ENCODE measurements around the gene MT1B. TPM values are rescaled to one million over a fixed set of nuclear protein-coding genes. Genes with fewer than 3 reads are reported as not detected.

MT1B gene
- total and polyA plus RNA-seq, 2 of the 13 experiments (the other 11 are each of a cell fraction or from before 2014, with no cell fraction given), result 0.89 TPM; not detected in 1

- ATAC-seq, result no peak
- 23% methylated on average over 1 of the region's 1 CpG for WGBS (ENCODE audit: low lambda C conversion rate)
- Histone ChIP-seq H2AFZ (ENCODE audit: low read length) (no peak overlapping the region), H3K4me1 (ENCODE audit: insufficient read depth, low read length) (peaks cover 47% of the 10 kb centered on the region), H3K27me3 (ENCODE audit: control insufficient read depth in 1 of 2, insufficient read depth in 2 of 2, low read length in 2 of 2) (peaks cover 10 to 62% of the 10 kb centered on the region in 2 experiments; a peak in 4 of 5 replicates), H4K20me1 (ENCODE audit: insufficient read depth, low read length) (no peaks in the 10 kb centered on the region), H3K9ac (ENCODE audit: insufficient read depth, low read depth, low read length) (no peak overlapping the region), H3K4me2 (ENCODE audit: low read depth, low read length) (no peak overlapping the region), H3K9me3 (ENCODE audit: low read length) (no peaks in the 10 kb centered on the region), H3K36me3 (replicated peaks in 1 of 2; ENCODE audit: control insufficient read depth in 1 of 2, insufficient read depth in 2 of 2, low read length in 2 of 2) (no peaks in the 10 kb centered on the region), H3K4me3 (replicated peaks in 1 of 3; ENCODE audit: insufficient read depth in 1 of 3, low read depth in 2 of 3, low read length in 3 of 3) (no peak overlapping the region), H3K79me2 (ENCODE audit: insufficient read depth, low read length) (no peaks in the 10 kb centered on the region), H3K27ac (ENCODE audit: extremely low read length, insufficient read depth, low read length) (no peak overlapping the region)
- no peak for FAIRE-seq
- in situ Hi-C loops (cut with HindIII; ENCODE audit: extremely low pct_ligation_motif_present, low pct_unique_long_range_greater_than_20kb) (no loop called here), intact Hi-C loops (cut with micrococcal nuclease; ENCODE audit: unreplicated experiment) (no loop called here)
- no TSS peak for BruUV-seq (replicated peaks)
- DNase-seq (ENCODE audit: low spot score), result no peak
- POLR2A ChIA-PET, result interaction anchor here (0.8 kb wide), 1 partner anchor 37 kb away, joined by 3 read pairs; no protein-coding TSS in a partner anchor
- CTCF ChIA-PET (ENCODE audit: low intra/inter-chr PET ratio, low total read pairs), result no interaction called here
- TF ChIP-seq ZNF260 (CRISPR knock-in tag; IDR thresholded peaks at IDR 0.05; ENCODE audit: borderline replicate concordance, low read depth) (no peak), ZNF275 (CRISPR knock-in tag; IDR thresholded peaks at IDR 0.05; ENCODE audit: borderline replicate concordance) (no peak), ZBTB21 (CRISPR knock-in tag; IDR thresholded peaks at IDR 0.05) (no peak), BCL3 (CRISPR knock-in tag; IDR thresholded peaks at IDR 0.05) (no peak), ZNF292 (CRISPR knock-in tag; IDR thresholded peaks at IDR 0.05; ENCODE audit: borderline replicate concordance, low read depth) (no peak), ZNF3 (CRISPR knock-in tag; IDR thresholded peaks at IDR 0.05) (no peak), ZXDC (CRISPR knock-in tag; IDR thresholded peaks at IDR 0.05) (no peak), BRCA1 (CRISPR knock-in tag; IDR thresholded peaks at IDR 0.05) (no peak), ZBTB4 (CRISPR knock-in tag; IDR thresholded peaks at IDR 0.05; ENCODE audit: borderline replicate concordance) (no peak)
Observed at GRCh38 chr16:56640076-56640475, 11.6 kb upstream of the MT1B start.
